Activated CD8-positive, alpha-beta T cell treated with anti-CD3 and anti-CD28 coated beads for 36 hours (primary cell): ENCODE results near the gene DAAM1. TPM values are rescaled to one million over a fixed set of nuclear protein-coding genes. Genes with fewer than 3 reads are reported as not detected.

ENCODE experiments used
- ATAC-seq: fragments of 200-7000 bp; cut with Tn5 transposase; one replicate; pipeline ENCODE4 v1.10.0; 2021; ENCODE audit warnings: mild to moderate bottlenecking, moderate library complexity
- CTCF ChIA-PET: fragments of 350-600 bp; sonication (Branson Sonifier 250); formaldehyde crosslinking; loops from one replicate; lab custom pipeline; 2021; ENCODE audit warnings: antibody characterized with exemption; lab: Charles Lee
- POLR2A ChIA-PET: fragments of 350-600 bp; sonication (Branson Sonifier 250); formaldehyde crosslinking; loops from one replicate; lab custom pipeline; 2021; ENCODE audit warnings: antibody characterized with exemption; lab: Charles Lee
- DNase-seq: peaks from one replicate; pipeline ENCODE4 v3.0.0-alpha.2; 2020
- H3K27ac Mint-ChIP-seq: one replicate; pipeline ENCODE4 v1.8.0; 2021; ENCODE audit warnings: mild to moderate bottlenecking, mixed read lengths
- H3K27me3 Mint-ChIP-seq: one replicate; pipeline ENCODE4 v1.8.0; 2021; ENCODE audit warnings: mixed read lengths
- H3K36me3 Mint-ChIP-seq: one replicate; pipeline ENCODE4 v1.8.0; 2021; ENCODE audit warnings: low read depth, mixed read lengths
- H3K4me1 Mint-ChIP-seq: one replicate; pipeline ENCODE4 v1.8.0; 2021; ENCODE audit warnings: low read depth, mixed read lengths
- H3K4me3 Mint-ChIP-seq: one replicate; pipeline ENCODE4 v1.8.0; 2021; ENCODE audit warnings: mild to moderate bottlenecking, moderate library complexity, mixed read lengths
- H3K9me3 Mint-ChIP-seq: one replicate; pipeline ENCODE4 v1.8.0; 2021; ENCODE audit warnings: mixed read lengths
- CTCF ChIP-seq: fragments of 200-600 bp; IDR thresholded peaks from one replicate; pipeline ENCODE4 v1.8.0; 2022; ENCODE audit warnings: antibody characterized with exemption, mild to moderate bottlenecking
- intact Hi-C: fragments of 100-400 bp; cut with micrococcal nuclease; formaldehyde crosslinking; loops from one replicate; pipeline ENCODE4 v1.10.0; 2022
- total RNA-seq, 2 experiments: library from RNA; stranded (reverse); gene quantifications; one replicate each; pipeline ENCODE4 v1.2.3, GENCODE V29; 2021

DAAM1 gene
- total RNA-seq, 2 experiments from 2014 or later = 7.2 to 9.9 TPM

GRCh38 chr14:59349258-59349701, 160.8 kb downstream of the DAAM1 start:
- ChIA-PET POLR2A (no interaction called here), CTCF (no interaction called here)
- Mint-ChIP-seq H3K27ac (no peak overlapping the region), H3K4me3 (no peak overlapping the region), H3K9me3 (no peaks in the 10 kb centered on the region), H3K4me1 (no peaks in the 10 kb centered on the region), H3K27me3 (no peaks in the 10 kb centered on the region), H3K36me3 (peaks cover 3% of the 10 kb centered on the region)
- ATAC-seq (no peak), DNase-seq (no peak)
- intact Hi-C loops = no loop called here
- no peak for TF ChIP-seq CTCF

- intact Hi-C loops = no loop called here
- H3K27ac Mint-ChIP-seq = no peak overlapping the region
- peaks cover 9% of the 10 kb centered on the region for H3K36me3 Mint-ChIP-seq
- ATAC-seq (no peak), DNase-seq (no peak)
- POLR2A ChIA-PET = interaction anchor here (1.3 kb wide), 1 partner anchor 8 kb away, joined by 3 read pairs; no protein-coding TSS in a partner anchor
- H3K4me1 Mint-ChIP-seq = no peaks in the 10 kb centered on the region
- no peaks in the 10 kb centered on the region for H3K27me3 Mint-ChIP-seq
- H3K4me3 Mint-ChIP-seq = no peak overlapping the region
- no peaks in the 10 kb centered on the region for H3K9me3 Mint-ChIP-seq
- no peak for TF ChIP-seq CTCF
- CTCF ChIA-PET = interaction anchor here (0.9 kb wide), 1 partner anchor 91 kb away, joined by 3 read pairs; no protein-coding TSS in a partner anchor
Observed at GRCh38 chr14:59352961-59353360, 164.5 kb downstream of the DAAM1 start.

GRCh38 chr14:59354666-59355065, 166.2 kb downstream of the DAAM1 start:
- Mint-ChIP-seq H3K27me3 (no peaks in the 10 kb centered on the region), H3K9me3 (no peaks in the 10 kb centered on the region), H3K36me3 (peaks cover 9% of the 10 kb centered on the region), H3K4me1 (no peaks in the 10 kb centered on the region), H3K4me3 (no peak overlapping the region), H3K27ac (no peak overlapping the region)
- intact Hi-C loops = no loop called here
- DNase-seq (no peak), ATAC-seq (no peak)
- TF ChIP-seq CTCF = no peak
- ChIA-PET POLR2A (no interaction called here), CTCF (no interaction called here)

GRCh38 chr14:59355091-59355490, 166.6 kb downstream of the DAAM1 start:
- H3K9me3 Mint-ChIP-seq = no peaks in the 10 kb centered on the region
- H3K36me3 Mint-ChIP-seq = peaks cover 9% of the 10 kb centered on the region
- H3K27me3 Mint-ChIP-seq = no peaks in the 10 kb centered on the region
- CTCF ChIA-PET = no interaction called here
- H3K4me3 Mint-ChIP-seq = no peak overlapping the region
- ATAC-seq = no peak
- POLR2A ChIA-PET = no interaction called here
- H3K4me1 Mint-ChIP-seq = peaks cover 2% of the 10 kb centered on the region
- no peak overlapping the region for H3K27ac Mint-ChIP-seq
- intact Hi-C loops = no loop called here
- TF ChIP-seq CTCF = no peak
- DNase-seq = no peak

GRCh38 chr14:59356312-59356711, 167.8 kb downstream of the DAAM1 start:
- TF ChIP-seq CTCF = no peak
- CTCF ChIA-PET = interaction anchor here (2.0 kb wide), 1 partner anchor 12 kb away, joined by 5 read pairs; no protein-coding TSS in a partner anchor
- no peak overlapping the region for H3K4me3 Mint-ChIP-seq
- no peak overlapping the region for H3K27ac Mint-ChIP-seq
- no peaks in the 10 kb centered on the region for H3K9me3 Mint-ChIP-seq
- H3K4me1 Mint-ChIP-seq = peaks cover 2% of the 10 kb centered on the region
- intact Hi-C loops = no loop called here
- POLR2A ChIA-PET = no interaction called here
- H3K27me3 Mint-ChIP-seq = no peaks in the 10 kb centered on the region
- ATAC-seq (no peak), DNase-seq (no peak)
- peaks cover 9% of the 10 kb centered on the region for H3K36me3 Mint-ChIP-seq
